ENCODE results near the gene CYTH1.

- TF ChIP-seq POLR2AphosphoS5 (IDR thresholded peaks at IDR 0.05; ENCODE audit: low read depth, low read length) = no peak
- no peak for TF ChIP-seq CTCF (IDR thresholded peaks at IDR 0.05)
- TF ChIP-seq TCF7L2 (IDR thresholded peaks at IDR 0.05; ENCODE audit: low read depth, low read length) = no peak
- TF ChIP-seq REST (IDR thresholded peaks at IDR 0.05; ENCODE audit: insufficient read depth in 1 of 2, low read depth in 2 of 2, low read length in 1 of 2) = no peak
- TF ChIP-seq SIN3A (IDR thresholded peaks at IDR 0.05; ENCODE audit: borderline replicate concordance, insufficient read depth, low read depth, low read length) = no peak
Measured at GRCh38 chr17:78766225-78766624, 15.8 kb downstream of the CYTH1 start.
